ENCODE measurements around the gene MFAP4. TPM values are rescaled to one million over a fixed set of nuclear protein-coding genes. Genes with fewer than 3 reads are reported as not detected.

MFAP4 gene
- total RNA-seq, 2 donors from 2014 or later = not detected

GRCh38 chr17:19380481-19381301 is 6.3 kb downstream of the MFAP4 start:
- DNase-seq (ENCODE audit: low spot score in 2 of 2) = no peak
- H3K27ac Mint-ChIP-seq = no peak overlapping the region
- no peak for ATAC-seq
- no peaks in the 10 kb centered on the region for H3K9me3 Mint-ChIP-seq
- peaks cover 5 to 21% of the 10 kb centered on the region in 2 donors for H3K36me3 Mint-ChIP-seq

GRCh38 chr17:19379361-19380065 is 7.5 kb downstream of the MFAP4 start:
- ATAC-seq (no peak), DNase-seq (ENCODE audit: low spot score in 2 of 2) (no peak)
- Mint-ChIP-seq H3K36me3 (peaks cover 5 to 21% of the 10 kb centered on the region in 2 donors), H3K27ac (peak overlapping the region; percentile 68 to 82), H3K9me3 (no peaks in the 10 kb centered on the region)

DNA sequence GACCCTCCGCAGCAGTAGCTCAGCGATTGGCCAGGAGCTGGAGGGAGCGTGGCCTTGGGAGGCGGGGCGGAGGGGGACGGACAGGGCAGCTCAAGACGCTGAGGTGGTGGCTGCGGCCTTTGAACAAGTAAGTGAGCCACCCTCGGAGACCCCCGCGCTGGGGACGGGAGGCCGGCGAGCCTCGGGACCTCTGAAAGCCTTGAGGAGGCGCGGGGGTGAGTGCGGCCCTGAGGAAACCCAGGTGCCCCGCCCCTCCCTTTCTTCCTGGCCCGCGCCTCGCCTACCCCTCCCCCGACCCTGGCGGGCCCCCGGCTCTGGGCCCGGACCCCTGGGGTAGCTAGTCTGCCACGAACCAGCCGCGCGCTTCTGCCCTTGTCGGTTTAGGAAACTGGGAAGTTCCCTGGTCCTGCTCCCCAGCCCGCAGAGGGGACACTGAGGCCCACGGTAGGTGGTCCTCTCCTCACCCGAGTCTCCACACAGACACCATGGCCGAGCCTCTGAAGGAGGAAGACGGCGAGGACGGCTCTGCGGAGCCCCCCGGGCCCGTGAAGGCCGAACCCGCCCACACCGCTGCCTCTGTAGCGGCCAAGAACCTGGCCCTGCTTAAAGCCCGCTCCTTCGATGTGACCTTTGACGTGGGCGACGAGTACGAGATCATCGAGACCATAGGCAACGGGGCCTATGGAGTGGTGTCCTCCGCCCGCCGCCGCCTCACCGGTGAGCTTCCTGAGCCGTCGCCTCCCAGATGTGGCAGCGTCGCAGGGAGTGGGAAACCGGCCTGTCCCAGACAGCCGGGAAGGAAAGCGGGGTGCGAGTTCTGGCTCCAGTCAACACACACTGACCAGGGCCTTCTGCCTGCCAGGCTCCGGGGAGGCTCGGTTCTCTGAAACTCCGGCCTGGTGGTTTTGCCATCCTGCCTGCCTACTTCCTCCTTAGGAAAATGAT is 8.3 kb downstream of the MFAP4 start, which contains the start of gene MAPK7:
MAPK7 (plus strand) TSS at position 83 of the 945 bp plus-strand sequence; CDS start at position 486, 403 bp downstream.
- DNase-seq (ENCODE audit: low spot score in 2 of 2) = no peak
- peak in 1 of 2 donors; percentile 15 for ATAC-seq
- Mint-ChIP-seq H3K9me3 (no peaks in the 10 kb centered on the region), H3K27ac (peak within 1 kb of the TSS; percentile 82 to 98), H3K36me3 (peaks cover 5 to 21% of the 10 kb centered on the region in 2 donors)

GRCh38 chr17:19377602-19378415 is 9.2 kb downstream of the MFAP4 start:
- DNase-seq (ENCODE audit: low spot score in 2 of 2) (peak; percentile 96 to 99), ATAC-seq (peak; percentile 91 to 94)
- no peaks in the 10 kb centered on the region for H3K9me3 Mint-ChIP-seq
- H3K27ac Mint-ChIP-seq = peak overlapping the region; percentile 82 to 98
- peaks cover 5 to 21% of the 10 kb centered on the region in 2 donors for H3K36me3 Mint-ChIP-seq

DNA sequence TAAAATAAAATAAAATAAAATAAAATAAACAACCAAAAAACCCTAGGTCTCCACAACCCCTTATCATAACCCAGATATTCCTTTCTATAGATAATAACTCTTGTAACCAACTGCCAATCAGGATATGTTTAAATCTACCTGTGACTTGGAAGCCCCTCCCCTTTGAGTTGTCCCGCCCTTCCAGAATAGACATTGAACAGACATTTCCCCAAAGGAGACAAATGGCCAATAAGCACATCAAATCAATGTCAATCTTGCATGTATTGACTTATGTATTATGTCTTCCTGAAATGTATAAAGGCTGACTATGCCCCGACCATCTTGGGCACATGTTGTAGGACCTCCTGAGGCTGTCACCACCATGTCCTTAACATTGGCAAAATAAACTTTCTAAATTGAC is 10.2 kb downstream of the MFAP4 start:
- Mint-ChIP-seq H3K27ac (peak overlapping the region; percentile 29 to 82), H3K9me3 (no peaks in the 10 kb centered on the region), H3K36me3 (peaks cover 5 to 21% of the 10 kb centered on the region in 2 donors)
- DNase-seq (ENCODE audit: low spot score in 2 of 2) (peak in 1 of 2 donors; percentile 11), ATAC-seq (no peak)

- no peak for ATAC-seq
- H3K9me3 Mint-ChIP-seq = no peaks in the 10 kb centered on the region
- no peak for DNase-seq (ENCODE audit: low spot score in 2 of 2)
These were observed 11.3 kb downstream of the MFAP4 start for GRCh38 chr17:19375732-19376131.

GRCh38 chr17:19374136-19374535 is 12.9 kb downstream of the MFAP4 start:
- no peak overlapping the region for H3K27ac Mint-ChIP-seq
- H3K9me3 Mint-ChIP-seq = no peaks in the 10 kb centered on the region
- ATAC-seq = no peak
- no peak for DNase-seq (ENCODE audit: low spot score in 2 of 2)
- peaks cover 0 to 2% of the 10 kb centered on the region in 2 donors for H3K36me3 Mint-ChIP-seq

More at GRCh38 chr17:19375732-19376131, 11.3 kb downstream of the MFAP4 start:
- Mint-ChIP-seq H3K27ac (no peak overlapping the region), H3K36me3 (peaks cover 0 to 14% of the 10 kb centered on the region in 2 donors)

- H3K36me3 Mint-ChIP-seq = no peaks in the 10 kb centered on the region
- H3K27ac Mint-ChIP-seq = no peak overlapping the region
- no peak for DNase-seq (ENCODE audit: low spot score in 2 of 2)
- no peaks in the 10 kb centered on the region for H3K9me3 Mint-ChIP-seq
- no peak for ATAC-seq
These were observed 14.0 kb downstream of the MFAP4 start for GRCh38 chr17:19372866-19373504.

DNA sequence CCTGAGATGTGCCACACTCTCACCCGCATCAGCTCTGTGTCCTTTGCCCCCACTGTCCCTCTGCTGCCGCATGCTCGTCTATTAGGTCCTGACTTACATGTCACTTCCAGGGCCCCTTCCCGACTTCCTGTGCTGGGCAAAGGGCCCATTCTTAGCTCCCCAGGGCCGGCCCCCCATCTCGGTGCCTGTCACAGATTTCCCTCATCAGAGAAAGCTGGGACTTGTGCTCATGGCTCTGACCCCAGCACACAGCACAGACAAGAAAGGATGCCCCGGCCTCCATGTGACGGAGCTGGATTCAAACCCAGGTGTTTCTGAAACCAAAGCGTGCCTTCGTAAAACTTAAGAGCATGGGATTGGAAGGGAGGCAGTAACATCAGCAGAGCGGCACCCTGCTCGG is 14.6 kb downstream of the MFAP4 start:
- DNase-seq (ENCODE audit: low spot score in 2 of 2) (no peak), ATAC-seq (no peak)
- Mint-ChIP-seq H3K36me3 (no peaks in the 10 kb centered on the region), H3K9me3 (no peaks in the 10 kb centered on the region), H3K27ac (no peak overlapping the region)

- H3K36me3 Mint-ChIP-seq = no peaks in the 10 kb centered on the region
- no peaks in the 10 kb centered on the region for H3K9me3 Mint-ChIP-seq
- no peak overlapping the region for H3K27ac Mint-ChIP-seq
- ATAC-seq (no peak), DNase-seq (ENCODE audit: low spot score in 2 of 2) (no peak)
These were observed 15.0 kb downstream of the MFAP4 start for GRCh38 chr17:19372011-19372370.

- ATAC-seq (no peak), DNase-seq (ENCODE audit: low spot score in 2 of 2) (peak in 1 of 2 donors; percentile 43)
- Mint-ChIP-seq H3K36me3 (no peaks in the 10 kb centered on the region), H3K27ac (no peak overlapping the region), H3K9me3 (no peaks in the 10 kb centered on the region)
These were observed 15.6 kb downstream of the MFAP4 start for GRCh38 chr17:19371259-19372010.

DNA sequence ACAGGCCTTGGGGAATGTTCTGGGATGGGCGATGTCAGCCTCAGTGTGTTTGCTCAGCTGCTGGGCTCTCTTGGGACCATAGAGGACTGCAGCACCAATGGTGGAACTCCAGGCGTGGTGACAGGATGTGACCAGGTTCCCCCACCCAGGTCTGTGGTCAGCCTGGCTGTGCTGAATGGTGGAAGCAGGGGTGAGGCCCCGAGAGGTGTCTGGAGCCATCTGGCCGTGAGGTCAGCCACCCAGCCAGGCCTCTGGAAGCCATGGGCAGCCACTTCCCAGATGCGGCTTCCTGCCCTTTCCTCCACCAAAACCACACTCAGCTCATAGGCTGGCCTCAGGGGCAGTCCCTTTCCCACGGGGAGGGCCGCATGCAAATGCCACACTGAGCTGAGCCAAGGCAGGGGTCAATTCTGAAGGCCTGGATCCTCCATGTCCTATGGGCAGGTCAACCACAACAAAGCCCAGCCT is 16.5 kb downstream of the MFAP4 start:
- DNase-seq (ENCODE audit: low spot score in 2 of 2) = peak in 1 of 2 donors; percentile 73

GRCh38 chr17:19369846-19370492 is 17.0 kb downstream of the MFAP4 start:
- ATAC-seq = peak; percentile 20 to 76
- Mint-ChIP-seq H3K36me3 (no peaks in the 10 kb centered on the region), H3K9me3 (no peaks in the 10 kb centered on the region), H3K27ac (peak overlapping the region in 1 of 2 donors; percentile 43)
- DNase-seq (ENCODE audit: low spot score in 2 of 2) = peak in 1 of 2 donors; percentile 49

More for the DNA sequence above, 16.5 kb downstream of the MFAP4 start:
- ATAC-seq = peak in 1 of 2 donors; percentile 82
- peak overlapping the region in 1 of 2 donors; percentile 43 for H3K27ac Mint-ChIP-seq
- no peaks in the 10 kb centered on the region for H3K9me3 Mint-ChIP-seq
- no peaks in the 10 kb centered on the region for H3K36me3 Mint-ChIP-seq

- no peaks in the 10 kb centered on the region for H3K36me3 Mint-ChIP-seq
- no peak for ATAC-seq
- H3K27ac Mint-ChIP-seq = no peak overlapping the region
- no peaks in the 10 kb centered on the region for H3K9me3 Mint-ChIP-seq
- no peak for DNase-seq (ENCODE audit: low spot score in 2 of 2)
These were observed 17.7 kb downstream of the MFAP4 start for GRCh38 chr17:19369107-19369778.

Measured in activated naive CD4-positive, alpha-beta T cell treated with anti-CD3 and anti-CD28 coated beads, Interleukin-2, amount 50 U/mL, for 72 hours (primary cell).